Spinal cord (tissue), 10 donors: ENCODE data around the gene ABCB11. TPM values are rescaled to one million over a fixed set of nuclear protein-coding genes. Genes with fewer than 3 reads are reported as not detected.
"Not testable (repeated sequence)": the region's sequence is repeated elsewhere in the genome, so short reads cannot be mapped to it uniquely, and the experiment has no call there.

Source experiments
- DNase-seq, 6 donors: peaks; one replicate each; pipeline versions ENCODE4 v3.0.0 to v3.0.0-alpha.2; 2013 to 2015; ENCODE audit warnings: low spot score in 6 of 6, low read depth in 4 of 6
- H3K27ac ChIP-seq: one replicate; pipeline ENCODE4 v1.5.1; 2013; ENCODE audit warnings: low read depth, low read length, control low read depth
- H3K27me3 ChIP-seq: one replicate; pipeline ENCODE4 v1.6.1; 2013; ENCODE audit warnings: low read length; ENCODE audit not compliant: control insufficient read depth, insufficient read depth
- H3K36me3 ChIP-seq: one replicate; pipeline ENCODE4 v1.6.1; 2013; ENCODE audit warnings: low read length; ENCODE audit not compliant: control insufficient read depth, insufficient read depth
- H3K4me1 ChIP-seq: one replicate; pipeline ENCODE4 v1.6.1; 2013; ENCODE audit warnings: low read length; ENCODE audit not compliant: control insufficient read depth, insufficient read depth
- H3K4me3 ChIP-seq: one replicate; pipeline ENCODE4 v1.5.1; 2013; ENCODE audit warnings: low read depth, low read length, control low read depth
- H3K9me3 ChIP-seq: one replicate; pipeline ENCODE4 v1.6.1; 2013; ENCODE audit warnings: low read length; ENCODE audit not compliant: control insufficient read depth, insufficient read depth
- WGBS: methylation state at CpG from one replicate; pipeline ENCODE4 v1.1.5; 2013; ENCODE audit warnings: missing lambda C conversion rate; ENCODE audit not compliant: insufficient coverage; 5-methylcytosine and 5-hydroxymethylcytosine counted together
- polyA plus RNA-seq, 2 donors: library from polyadenylated mRNA; unstranded; fragments of 120-200 nt; gene quantifications; one replicate each; pipeline ENCODE4 v1.2.1, GENCODE V29; 2013; ENCODE audit not compliant: insufficient read length in 2 of 2
- total RNA-seq, 2 donors: library from RNA; depleted of rRNA in 1 of 2; stranded (reverse); fragments of 120-200 nt in 1 of 2; fragments of >200 nt in 1 of 2; gene quantifications; one replicate each; pipeline versions ENCODE4 v1.2.3 to v1.2.4, GENCODE V29; 2013 to 2014
- donor health status: healthy.

ABCB11 gene
- total and polyA plus RNA-seq, 4 donors = 0.19 to 0.66 (median 0.25) TPM

GRCh38 chr2:168890006-168890782, 140.9 kb downstream of the ABCB11 start, which contains the start of gene SPC25:
SPC25 (minus strand) TSS chr2:168890430; CDS start chr2:168889519, 911 bp downstream.
- Histone ChIP-seq H3K9me3 (no peaks in the 10 kb centered on the region), H3K27me3 (no peaks in the 10 kb centered on the region), H3K27ac (no peak within 1 kb of the TSS), H3K36me3 (peaks cover 3% of the 10 kb centered on the region), H3K4me1 (peaks cover 4% of the 10 kb centered on the region), H3K4me3 (peak within 1 kb of the TSS; percentile 79)
- WGBS = under 1% methylated on average over 32 of the region's 38 CpGs
- DNase-seq = peak; percentile 77 to 98 (median 90)

GRCh38 chr2:168889635-168890005, 141.5 kb downstream of the ABCB11 start:
- no peaks in the 10 kb centered on the region for H3K27me3 ChIP-seq
- no peak for DNase-seq
- WGBS = no CpG with 5 or more reads among the region's 3 CpGs
- peaks cover 3% of the 10 kb centered on the region for H3K36me3 ChIP-seq
- peak overlapping the region; percentile 79 for H3K4me3 ChIP-seq
- H3K27ac ChIP-seq = no peak overlapping the region
- peaks cover 4% of the 10 kb centered on the region for H3K4me1 ChIP-seq
- no peaks in the 10 kb centered on the region for H3K9me3 ChIP-seq

DNA sequence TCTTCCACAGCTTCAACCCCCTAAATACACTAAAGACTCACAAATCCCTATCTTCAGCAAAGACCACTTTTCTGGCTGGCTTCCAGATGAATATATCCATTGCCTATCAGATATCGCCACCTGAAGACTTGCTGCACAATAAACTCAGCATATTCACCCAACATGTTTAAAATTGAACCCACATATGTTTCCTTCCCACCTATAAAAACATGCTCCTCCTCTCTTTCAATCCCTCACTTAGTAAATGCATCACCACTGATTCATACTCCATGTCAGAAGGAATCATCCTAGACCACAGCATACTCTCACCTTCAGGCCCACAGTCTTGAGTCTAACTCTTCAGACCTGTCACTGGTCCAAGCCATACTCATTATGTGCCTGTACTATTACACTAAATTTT, 146.1 kb downstream of the ABCB11 start:
- H3K27me3 ChIP-seq = no peaks in the 10 kb centered on the region

GRCh38 chr2:168882163-168882562, 149.0 kb downstream of the ABCB11 start:
- H3K4me1 ChIP-seq, H3K27ac ChIP-seq, DNase-seq, H3K9me3 ChIP-seq, H3K36me3 ChIP-seq, H3K27me3 ChIP-seq, H3K4me3 ChIP-seq: not testable (repeated sequence)
- 93% methylated on average over 8 of the region's 12 CpGs for WGBS

More for the DNA sequence above, 146.1 kb downstream of the ABCB11 start:
- H3K4me1 ChIP-seq = peaks cover 2% of the 10 kb centered on the region
- H3K27ac ChIP-seq = no peak overlapping the region
- 100% methylated on average over 1 of the region's 1 CpG for WGBS
- H3K36me3 ChIP-seq = peaks cover 3% of the 10 kb centered on the region
- H3K4me3 ChIP-seq = no peak overlapping the region
- H3K9me3 ChIP-seq = no peaks in the 10 kb centered on the region
- DNase-seq = peak in 1 of 6 donors; percentile 29

GRCh38 chr2:168874368-168875054, 156.6 kb downstream of the ABCB11 start:
- H3K36me3 ChIP-seq = no peaks in the 10 kb centered on the region
- H3K9me3 ChIP-seq = no peaks in the 10 kb centered on the region
- no peaks in the 10 kb centered on the region for H3K4me1 ChIP-seq
- H3K4me3 ChIP-seq = no peak overlapping the region
- no peak overlapping the region for H3K27ac ChIP-seq
- no peak for DNase-seq
- 100% methylated on average over 4 of the region's 6 CpGs for WGBS
- H3K27me3 ChIP-seq = no peaks in the 10 kb centered on the region

- H3K27me3 ChIP-seq, DNase-seq: not testable (repeated sequence)
- WGBS = no CpG with 5 or more reads among the region's 4 CpGs
Observed at GRCh38 chr2:168870824-168871223, 160.3 kb downstream of the ABCB11 start.

More at GRCh38 chr2:168870824-168871223, 160.3 kb downstream of the ABCB11 start:
- H3K4me3 ChIP-seq, H3K27ac ChIP-seq, H3K4me1 ChIP-seq, H3K36me3 ChIP-seq, H3K9me3 ChIP-seq: not testable (repeated sequence)

Other genes with a start within 250 kb of the ABCB11 start
- gene NOSTRIN, start 228.7 kb downstream of the ABCB11 start, total RNA-seq = 10 to 100 TPM; 11.8 to 20.4 TPM
- 10 to 100 TPM; 11.4 to 16.0 TPM for gene NOSTRIN, start 228.7 kb downstream of the ABCB11 start, polyA plus RNA-seq
- gene SPC25, start 140.9 kb downstream of the ABCB11 start, total RNA-seq = 1 to 10 TPM; 6.9 to 9.4 TPM
- 10 to 100 TPM; 10.3 to 10.4 TPM for gene SPC25, start 140.9 kb downstream of the ABCB11 start, polyA plus RNA-seq
- under 1 TPM in 1 of 2 donors, not detected in 1; 0.11 TPM for gene G6PC2, start 130.0 kb downstream of the ABCB11 start, total RNA-seq
- gene G6PC2, start 130.0 kb downstream of the ABCB11 start, polyA plus RNA-seq = under 1 TPM in 1 of 2 donors, not detected in 1; 0.09 TPM
- gene DHRS9, start 38.2 kb upstream of the ABCB11 start, total RNA-seq = 1 to 10 TPM; 2.5 to 4.6 TPM
- 1 to 10 TPM; 3.3 to 8.9 TPM for gene DHRS9, start 38.2 kb upstream of the ABCB11 start, polyA plus RNA-seq